Tibial nerve (tissue), 4 donors: ENCODE data around the gene ZNF143.

Experiments used
- CTCF ChIP-seq, 5 experiments: fragments of 200-600 bp in 3 of 5; fragments of 450-650 bp in 2 of 5; sonication (generic) in 3 of 5; IDR thresholded peaks; one replicate each; pipeline ENCODE4 v1.5.1; 2016 to 2019; ENCODE audit warnings: antibody characterized with exemption in 5 of 5, mild to moderate bottlenecking in 3 of 5, moderate library complexity in 2 of 5
- EP300 ChIP-seq, 2 donors: sonication (generic); formaldehyde crosslinking; IDR thresholded peaks; one replicate each; pipeline ENCODE4 v1.6.1; 2017; ENCODE audit warnings: antibody characterized with exemption in 2 of 2, mild to moderate bottlenecking in 1 of 2
- POLR2A ChIP-seq, 2 donors: fragments of 450-650 bp; IDR thresholded peaks; one replicate each; pipeline ENCODE4 v1.6.1; 2017; ENCODE audit warnings: antibody characterized with exemption in 2 of 2, mild to moderate bottlenecking in 2 of 2, moderate library complexity in 2 of 2

- TF ChIP-seq CTCF (IDR thresholded peaks at IDR 0.05) (no peak), EP300 (IDR thresholded peaks at IDR 0.05) (no peak), POLR2A (IDR thresholded peaks at IDR 0.05) (no peak)
Observed at GRCh38 chr11:9512370-9513019, 51.7 kb downstream of the ZNF143 start.
